Eye (tissue), 1 donor: ENCODE results near the gene NCAN.
"Not testable (repeated sequence)": the region's sequence is repeated elsewhere in the genome, so short reads cannot be mapped to it uniquely, and the experiment has no call there.

ENCODE experiments used
- DNase-seq: peaks from one replicate; pipeline ENCODE4 v3.0.0-alpha.2; 2015

Gene NCAN

GRCh38 chr19:19211499-19212420 lies at the start of gene NCAN:
TSS of gene NCAN (plus strand) at chr19:19211958. CDS start at chr19:19216954, 4,996 bp downstream.
- peak; percentile 62 for DNase-seq

GRCh38 chr19:19162495-19162894 lies 49.3 kb upstream of the NCAN start:
- no peak for DNase-seq

GRCh38 chr19:19165396-19165795 lies 46.4 kb upstream of the NCAN start:
- no peak for DNase-seq

- no peak for DNase-seq
Observed at GRCh38 chr19:19167612-19168011, 44.1 kb upstream of the NCAN start.

GRCh38 chr19:19169236-19170052 lies 42.3 kb upstream of the NCAN start:
- DNase-seq, result no peak

GRCh38 chr19:19170053-19170872 lies 41.5 kb upstream of the NCAN start, which contains the start of gene MEF2B:
TSS of gene MEF2B (minus strand) at chr19:19170263. CDS start at chr19:19150735, 19,528 bp downstream.
- DNase-seq, result peak; percentile 81

- DNase-seq, result peak; percentile 28
Observed at GRCh38 chr19:19170873-19171672, 40.7 kb upstream of the NCAN start.

GRCh38 chr19:19171821-19172532 lies 39.8 kb upstream of the NCAN start:
- no peak for DNase-seq

GRCh38 chr19:19173243-19173642 lies 38.5 kb upstream of the NCAN start:
- DNase-seq, result not testable (repeated sequence)

GRCh38 chr19:19176950-19177349 lies 34.8 kb upstream of the NCAN start:
- DNase-seq, result no peak

- no peak for DNase-seq
Observed at GRCh38 chr19:19179548-19180441, 32.0 kb upstream of the NCAN start.

- no peak for DNase-seq
Observed at GRCh38 chr19:19181488-19181998, 30.2 kb upstream of the NCAN start.

- DNase-seq, result peak; percentile 47
Observed at GRCh38 chr19:19185853-19186740, 25.7 kb upstream of the NCAN start.

- no peak for DNase-seq
Observed at GRCh38 chr19:19186742-19187141, 25.0 kb upstream of the NCAN start.

- DNase-seq, result no peak
Observed at GRCh38 chr19:19191768-19192077, 20.0 kb upstream of the NCAN start.

- peak; percentile 100 for DNase-seq
Observed at GRCh38 chr19:19192078-19192882, 19.5 kb upstream of the NCAN start, which contains the start of the genes BORCS8 and RFXANK. TSS of gene BORCS8 (minus strand) at chr19:19192152. CDS start at chr19:19192117, 35 bp downstream. TSS of gene RFXANK (plus strand) at chr19:19192258. CDS start at chr19:19193947, 1,689 bp downstream.

GRCh38 chr19:19192910-19193423 lies 18.8 kb upstream of the NCAN start:
- DNase-seq, result no peak

GRCh38 chr19:19193926-19194325 lies 17.8 kb upstream of the NCAN start:
- no peak for DNase-seq
